Activated T-helper 1 cell treated with anti-CD3 and anti-CD28 coated beads, Interleukin-12 subunit alpha, Interleukin-12 subunit beta, Interleukin-2, Interleukin-4 antibody, amounts not matched to agents 30 ng/mL and 10 ng/mL and 1 ng/mL, durations not matched to agents 14 hours and 24 hours and 36 hours (primary cell): ENCODE measurements around the gene RAPGEF4. TPM values are rescaled to one million over a fixed set of nuclear protein-coding genes. Genes with fewer than 3 reads are reported as not detected.

ENCODE experiments used
- DNase-seq: peaks from one replicate; pipeline ENCODE4 v3.0.0; 2021; ENCODE audit warnings: low spot score
- H3K27ac Mint-ChIP-seq: one replicate; pipeline ENCODE4 v1.8.0; 2021; ENCODE audit warnings: mild to moderate bottlenecking, mixed read lengths
- H3K27me3 Mint-ChIP-seq: one replicate; pipeline ENCODE4 v1.8.0; 2022; ENCODE audit warnings: mild to moderate bottlenecking, moderate library complexity, mixed read lengths; ENCODE audit not compliant: insufficient read depth
- H3K36me3 Mint-ChIP-seq: one replicate; pipeline ENCODE4 v1.8.0; 2021; ENCODE audit warnings: low read depth, mixed read lengths
- H3K4me1 Mint-ChIP-seq: one replicate; pipeline ENCODE4 v1.8.0; 2021; ENCODE audit warnings: low read depth, mixed read lengths
- H3K4me3 Mint-ChIP-seq: one replicate; pipeline ENCODE4 v1.8.0; 2021; ENCODE audit warnings: mild to moderate bottlenecking, moderate library complexity, mixed read lengths
- H3K9me3 Mint-ChIP-seq: one replicate; pipeline ENCODE4 v1.8.0; 2021; ENCODE audit warnings: mixed read lengths
- intact Hi-C: fragments of 100-400 bp; cut with micrococcal nuclease; formaldehyde crosslinking; loops from one replicate; pipeline ENCODE4 v1.15.1; 2024
- total RNA-seq: library from RNA; stranded (reverse); gene quantifications from 2 replicates; pipeline ENCODE4 v1.2.3, GENCODE V29; 2022

Gene RAPGEF4
- total RNA-seq, 1 donor from 2014 or later, result 0.31 TPM

- peaks cover 8% of the 10 kb centered on the region for H3K27me3 Mint-ChIP-seq
- no peak overlapping the region for H3K27ac Mint-ChIP-seq
- no peaks in the 10 kb centered on the region for H3K9me3 Mint-ChIP-seq
- no peak overlapping the region for H3K4me3 Mint-ChIP-seq
- intact Hi-C loops, result no loop called here
- H3K4me1 Mint-ChIP-seq, result no peaks in the 10 kb centered on the region
- no peaks in the 10 kb centered on the region for H3K36me3 Mint-ChIP-seq
- DNase-seq, result no peak
These were observed 86.9 kb downstream of the RAPGEF4 start for GRCh38 chr2:172822585-172822984.

GRCh38 chr2:172823261-172823850 lies 87.7 kb downstream of the RAPGEF4 start:
- H3K36me3 Mint-ChIP-seq, result no peaks in the 10 kb centered on the region
- H3K4me1 Mint-ChIP-seq, result no peaks in the 10 kb centered on the region
- H3K27me3 Mint-ChIP-seq, result peaks cover 6% of the 10 kb centered on the region

GRCh38 chr2:172826522-172826921 lies 90.9 kb downstream of the RAPGEF4 start:
- Mint-ChIP-seq H3K27ac (no peak overlapping the region), H3K4me1 (no peaks in the 10 kb centered on the region), H3K9me3 (no peaks in the 10 kb centered on the region), H3K27me3 (peaks cover 4% of the 10 kb centered on the region), H3K36me3 (no peaks in the 10 kb centered on the region), H3K4me3 (no peak overlapping the region)
- intact Hi-C loops, result no loop called here
- no peak for DNase-seq

More at GRCh38 chr2:172823261-172823850, 87.7 kb downstream of the RAPGEF4 start:
- intact Hi-C loops, result no loop called here
- DNase-seq, result no peak
- Mint-ChIP-seq H3K27ac (no peak overlapping the region), H3K9me3 (no peaks in the 10 kb centered on the region), H3K4me3 (no peak overlapping the region)

GRCh38 chr2:172829229-172829628 lies 93.6 kb downstream of the RAPGEF4 start:
- Mint-ChIP-seq H3K4me1 (peaks cover 3% of the 10 kb centered on the region), H3K27ac (no peak overlapping the region), H3K4me3 (no peak overlapping the region), H3K27me3 (no peaks in the 10 kb centered on the region), H3K36me3 (no peaks in the 10 kb centered on the region), H3K9me3 (no peaks in the 10 kb centered on the region)
- intact Hi-C loops, result no loop called here
- no peak for DNase-seq

DNA sequence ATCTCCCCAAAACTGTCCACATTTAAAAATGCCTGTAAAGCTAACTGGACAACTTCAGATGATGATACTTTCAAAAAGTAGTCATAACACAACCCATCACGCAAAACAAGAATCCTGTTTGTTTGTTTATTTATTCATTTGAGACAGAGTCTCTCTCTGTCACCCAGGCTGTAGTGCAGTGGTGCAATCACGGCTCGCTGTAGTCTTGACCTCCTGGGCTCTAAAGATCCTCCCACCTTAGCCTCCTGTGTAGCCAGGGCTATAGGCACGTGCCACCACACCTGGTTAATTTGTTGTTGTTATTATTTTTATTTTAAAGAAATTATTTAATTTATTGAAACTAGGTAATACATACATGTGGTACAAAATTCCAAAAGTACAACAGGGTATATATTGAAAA lies 94.8 kb downstream of the RAPGEF4 start:
- Mint-ChIP-seq H3K9me3 (no peaks in the 10 kb centered on the region), H3K36me3 (no peaks in the 10 kb centered on the region), H3K4me3 (no peak overlapping the region), H3K4me1 (peaks cover 5% of the 10 kb centered on the region), H3K27ac (no peak overlapping the region), H3K27me3 (no peaks in the 10 kb centered on the region)
- intact Hi-C loops, result no loop called here
- no peak for DNase-seq

DNA sequence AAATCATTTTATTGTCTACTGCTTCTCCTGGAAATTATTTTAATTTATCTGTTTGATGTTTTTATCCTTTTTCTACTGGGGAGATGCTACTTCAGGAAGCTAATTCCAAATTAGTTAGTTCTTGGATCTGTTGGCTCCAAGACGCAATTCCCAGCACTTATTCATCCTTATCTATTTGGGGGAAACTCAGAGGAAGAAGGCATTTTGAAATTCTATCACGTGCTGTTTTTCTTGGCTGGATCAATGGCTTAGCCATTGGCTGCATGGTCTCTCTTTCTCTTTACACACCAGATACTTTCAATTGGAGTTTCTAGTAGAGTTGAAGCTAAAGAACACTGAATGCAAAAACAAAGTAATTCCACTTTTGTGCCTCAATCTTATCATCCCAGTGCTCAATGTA lies 98.3 kb downstream of the RAPGEF4 start:
- Mint-ChIP-seq H3K27ac (no peak overlapping the region), H3K4me3 (no peak overlapping the region), H3K9me3 (no peaks in the 10 kb centered on the region), H3K36me3 (no peaks in the 10 kb centered on the region), H3K27me3 (no peaks in the 10 kb centered on the region), H3K4me1 (peaks cover 14% of the 10 kb centered on the region)
- no peak for DNase-seq
- intact Hi-C loops, result no loop called here

DNA sequence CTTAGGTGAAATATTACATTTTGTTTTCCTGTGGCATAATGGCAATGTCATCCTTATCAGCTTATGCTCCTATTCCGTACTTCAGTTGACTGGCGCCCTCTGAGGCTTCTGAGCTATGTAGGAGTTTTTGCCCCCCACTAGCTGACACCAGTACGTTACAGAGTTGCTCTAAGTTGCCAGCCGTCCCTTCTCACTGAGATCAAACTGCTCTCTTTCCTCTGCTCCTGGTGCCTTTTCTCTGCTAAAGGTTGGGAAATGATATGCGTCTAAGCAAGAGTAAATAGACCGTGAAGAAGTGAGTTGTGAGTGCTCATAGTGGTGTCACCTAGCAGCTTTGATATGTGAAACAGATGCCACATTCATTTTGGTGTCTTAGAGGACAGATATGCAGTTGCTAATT lies 99.2 kb downstream of the RAPGEF4 start:
- Mint-ChIP-seq H3K36me3 (no peaks in the 10 kb centered on the region), H3K4me1 (peaks cover 14% of the 10 kb centered on the region), H3K9me3 (no peaks in the 10 kb centered on the region), H3K27ac (no peak overlapping the region), H3K4me3 (no peak overlapping the region), H3K27me3 (no peaks in the 10 kb centered on the region)
- intact Hi-C loops, result no loop called here
- no peak for DNase-seq

- intact Hi-C loops, result no loop called here
- no peak overlapping the region for H3K4me3 Mint-ChIP-seq
- peaks cover 14% of the 10 kb centered on the region for H3K4me1 Mint-ChIP-seq
- H3K36me3 Mint-ChIP-seq, result no peaks in the 10 kb centered on the region
- H3K9me3 Mint-ChIP-seq, result no peaks in the 10 kb centered on the region
- DNase-seq, result no peak
- H3K27ac Mint-ChIP-seq, result no peak overlapping the region
- no peaks in the 10 kb centered on the region for H3K27me3 Mint-ChIP-seq
These were observed 100.7 kb downstream of the RAPGEF4 start for GRCh38 chr2:172836347-172836821.

DNA sequence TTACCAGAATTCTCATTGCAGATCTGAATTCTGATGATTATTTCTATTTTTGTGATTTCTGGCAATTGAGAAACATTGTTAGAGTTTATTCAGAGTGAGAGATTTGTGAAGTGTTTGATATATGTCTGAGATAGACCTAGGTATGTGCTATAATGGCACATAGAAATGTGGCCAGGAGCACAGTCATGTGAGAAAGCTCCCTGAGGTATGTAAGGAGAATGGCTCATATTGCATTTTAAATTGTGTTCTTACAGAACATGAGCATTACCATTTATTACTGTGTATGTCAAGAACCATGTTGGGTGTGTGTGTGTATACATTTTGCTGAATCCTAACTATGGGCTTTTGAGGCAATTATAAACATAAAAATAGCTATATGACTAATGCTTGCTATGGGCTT lies 101.2 kb downstream of the RAPGEF4 start:
- Mint-ChIP-seq H3K9me3 (no peaks in the 10 kb centered on the region), H3K27me3 (no peaks in the 10 kb centered on the region), H3K27ac (no peak overlapping the region), H3K4me3 (no peak overlapping the region), H3K4me1 (peaks cover 14% of the 10 kb centered on the region), H3K36me3 (no peaks in the 10 kb centered on the region)
- intact Hi-C loops, result no loop called here
- DNase-seq, result no peak

GRCh38 chr2:172839446-172839845 lies 103.8 kb downstream of the RAPGEF4 start:
- intact Hi-C loops, result no loop called here
- H3K9me3 Mint-ChIP-seq, result no peaks in the 10 kb centered on the region
- peaks cover 10% of the 10 kb centered on the region for H3K4me1 Mint-ChIP-seq
- no peaks in the 10 kb centered on the region for H3K36me3 Mint-ChIP-seq
- no peak overlapping the region for H3K4me3 Mint-ChIP-seq
- no peaks in the 10 kb centered on the region for H3K27me3 Mint-ChIP-seq
- no peak overlapping the region for H3K27ac Mint-ChIP-seq
- DNase-seq, result no peak

GRCh38 chr2:172842511-172843265 lies 107.0 kb downstream of the RAPGEF4 start:
- intact Hi-C loops, result no loop called here
- Mint-ChIP-seq H3K9me3 (no peaks in the 10 kb centered on the region), H3K27ac (no peak overlapping the region), H3K36me3 (no peaks in the 10 kb centered on the region), H3K4me3 (no peak overlapping the region), H3K4me1 (no peaks in the 10 kb centered on the region), H3K27me3 (no peaks in the 10 kb centered on the region)
- no peak for DNase-seq

DNA sequence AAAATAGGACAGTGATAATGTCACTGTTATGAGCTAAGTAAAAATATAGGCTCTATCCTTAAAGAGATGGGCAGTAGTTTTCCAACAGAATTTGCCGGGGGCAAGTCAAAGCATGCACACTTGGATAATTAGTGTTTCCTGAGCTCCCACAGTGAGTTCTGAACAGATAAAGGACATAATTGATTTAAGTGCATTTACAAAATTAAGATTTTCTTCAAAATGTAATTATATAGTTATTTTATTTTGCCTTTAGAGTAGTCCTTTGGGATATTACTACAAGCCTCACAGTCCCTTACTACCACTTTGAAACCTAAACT lies 107.6 kb downstream of the RAPGEF4 start:
- Mint-ChIP-seq H3K9me3 (no peaks in the 10 kb centered on the region), H3K36me3 (no peaks in the 10 kb centered on the region), H3K4me3 (no peak overlapping the region), H3K4me1 (no peaks in the 10 kb centered on the region), H3K27ac (no peak overlapping the region), H3K27me3 (no peaks in the 10 kb centered on the region)
- no peak for DNase-seq
- intact Hi-C loops, result no loop called here

DNA sequence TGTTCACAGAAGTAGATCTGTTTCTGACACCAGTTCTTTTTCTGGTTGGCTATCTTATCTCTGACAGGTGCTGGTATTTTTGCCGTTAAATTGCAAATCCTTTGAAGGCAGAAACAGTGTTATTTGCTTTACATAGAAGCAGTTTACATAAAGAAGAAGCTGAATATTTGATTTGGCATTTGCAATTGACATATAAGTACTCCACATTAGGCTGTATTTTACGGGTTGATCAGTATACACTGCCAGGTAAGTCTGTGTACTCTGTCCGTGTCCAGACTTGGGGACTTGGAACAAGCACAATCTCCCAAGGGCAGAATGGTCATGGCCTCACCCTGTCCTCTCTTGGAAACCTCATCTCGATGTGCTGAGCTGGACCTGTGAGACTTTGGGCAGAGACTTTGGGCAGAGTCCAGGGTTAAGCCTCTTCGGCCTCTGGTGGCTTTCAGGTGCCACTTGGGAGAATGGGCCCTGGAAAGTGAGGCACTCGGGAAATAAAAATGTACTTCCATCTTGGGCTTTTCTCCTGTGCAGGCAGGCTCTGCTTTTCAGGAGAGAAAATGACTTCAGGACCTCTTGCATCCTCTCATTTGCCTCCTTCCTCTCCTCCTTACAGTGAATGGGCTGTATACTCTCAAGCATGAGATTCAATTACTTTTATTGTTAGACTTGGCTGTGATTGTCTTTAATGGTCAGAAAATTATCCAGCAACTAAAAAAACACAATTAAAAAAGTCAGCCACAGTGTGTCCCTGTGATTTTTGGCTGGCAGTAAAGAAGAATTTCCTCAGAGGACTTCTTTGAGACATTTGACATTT lies 108.5 kb downstream of the RAPGEF4 start:
- intact Hi-C loops, result no loop called here
- no peaks in the 10 kb centered on the region for H3K36me3 Mint-ChIP-seq
- no peak for DNase-seq
- H3K4me3 Mint-ChIP-seq, result no peak overlapping the region
- no peaks in the 10 kb centered on the region for H3K27me3 Mint-ChIP-seq
- no peak overlapping the region for H3K27ac Mint-ChIP-seq
- no peaks in the 10 kb centered on the region for H3K4me1 Mint-ChIP-seq
- H3K9me3 Mint-ChIP-seq, result no peaks in the 10 kb centered on the region
